ENCODE data around the gene ST14. TPM values are rescaled to one million over a fixed set of nuclear protein-coding genes. Genes with fewer than 3 reads are reported as not detected.

Gene ST14
- total RNA-seq, 1 experiment from 2014 or later = 1.8 TPM

GRCh38 chr11:130198292-130198691 lies 38.7 kb downstream of the ST14 start:
- in situ Hi-C loops (cut with HindIII; ENCODE audit: low pct_unique_long_range_greater_than_20kb, low sequenced_read_pairs) (no loop called here), intact Hi-C loops (cut with micrococcal nuclease; ENCODE audit: unreplicated experiment) (no loop called here)
- no peaks in the 10 kb centered on the region for H3K27me3 ChIP-seq (ENCODE audit: control insufficient read depth, insufficient read depth, low read length)
- no peaks in the 10 kb centered on the region for H3K9me3 ChIP-seq (ENCODE audit: control insufficient read depth, insufficient read depth, low read depth, low read length)
- BruUV-seq (replicated peaks) = no TSS peak
- DNase-seq (ENCODE audit: low read depth, low spot score) = no peak
- CTCF ChIA-PET = no interaction called here
- POLR2A ChIA-PET = no interaction called here
- H3K4me3 ChIP-seq (ENCODE audit: low read depth in 2 of 2, low read length in 2 of 2) = no peak overlapping the region
- no peak overlapping the region for H3K27ac ChIP-seq (ENCODE audit: low read length)
- H3K4me1 ChIP-seq (ENCODE audit: control insufficient read depth, insufficient read depth, low read length) = no peaks in the 10 kb centered on the region
- TF ChIP-seq POLR2AphosphoS5 (IDR thresholded peaks at IDR 0.05; ENCODE audit: low read depth, low read length) (no peak), TCF7L2 (IDR thresholded peaks at IDR 0.05; ENCODE audit: low read depth, low read length) (no peak), SIN3A (IDR thresholded peaks at IDR 0.05; ENCODE audit: borderline replicate concordance, insufficient read depth, low read depth, low read length) (no peak), REST (IDR thresholded peaks at IDR 0.05; ENCODE audit: insufficient read depth in 1 of 2, low read depth in 2 of 2, low read length in 1 of 2) (no peak)
- TF ChIP-seq, protein P1, sequence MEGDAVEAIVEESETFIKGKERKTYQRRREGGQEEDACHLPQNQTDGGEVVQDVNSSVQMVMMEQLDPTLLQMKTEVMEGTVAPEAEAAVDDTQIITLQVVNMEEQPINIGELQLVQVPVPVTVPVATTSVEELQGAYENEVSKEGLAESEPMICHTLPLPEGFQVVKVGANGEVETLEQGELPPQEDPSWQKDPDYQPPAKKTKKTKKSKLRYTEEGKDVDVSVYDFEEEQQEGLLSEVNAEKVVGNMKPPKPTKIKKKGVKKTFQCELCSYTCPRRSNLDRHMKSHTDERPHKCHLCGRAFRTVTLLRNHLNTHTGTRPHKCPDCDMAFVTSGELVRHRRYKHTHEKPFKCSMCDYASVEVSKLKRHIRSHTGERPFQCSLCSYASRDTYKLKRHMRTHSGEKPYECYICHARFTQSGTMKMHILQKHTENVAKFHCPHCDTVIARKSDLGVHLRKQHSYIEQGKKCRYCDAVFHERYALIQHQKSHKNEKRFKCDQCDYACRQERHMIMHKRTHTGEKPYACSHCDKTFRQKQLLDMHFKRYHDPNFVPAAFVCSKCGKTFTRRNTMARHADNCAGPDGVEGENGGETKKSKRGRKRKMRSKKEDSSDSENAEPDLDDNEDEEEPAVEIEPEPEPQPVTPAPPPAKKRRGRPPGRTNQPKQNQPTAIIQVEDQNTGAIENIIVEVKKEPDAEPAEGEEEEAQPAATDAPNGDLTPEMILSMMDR (IDR thresholded peaks at IDR 0.05) = no peak
- ATAC-seq = no peak
- H3K36me3 ChIP-seq (ENCODE audit: control insufficient read depth, insufficient read depth, low read length) = no peaks in the 10 kb centered on the region

DNA sequence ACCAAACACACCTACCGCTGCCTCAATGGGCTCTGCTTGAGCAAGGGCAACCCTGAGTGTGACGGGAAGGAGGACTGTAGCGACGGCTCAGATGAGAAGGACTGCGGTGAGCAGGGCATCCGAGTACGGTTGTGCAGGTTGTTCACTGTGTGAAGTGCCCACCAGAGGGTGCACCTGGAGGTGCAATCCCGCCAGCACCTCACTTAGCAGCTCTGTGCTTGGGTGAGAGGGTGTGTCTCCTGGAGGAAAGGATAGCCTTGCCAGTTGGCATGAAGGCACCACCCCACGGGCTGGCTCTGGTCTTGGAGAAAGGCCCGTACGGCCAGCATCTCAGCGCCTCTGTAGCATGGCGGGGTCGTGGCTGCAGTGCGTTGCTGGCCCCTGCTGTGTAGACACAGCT lies 39.4 kb downstream of the ST14 start:
- ATAC-seq = peak; percentile 47
- no peak for TF ChIP-seq SIN3A (IDR thresholded peaks at IDR 0.05; ENCODE audit: borderline replicate concordance, insufficient read depth, low read depth, low read length)
- no peak for TF ChIP-seq REST (IDR thresholded peaks at IDR 0.05; ENCODE audit: insufficient read depth in 1 of 2, low read depth in 2 of 2, low read length in 1 of 2)
- TF ChIP-seq POLR2AphosphoS5 (IDR thresholded peaks at IDR 0.05; ENCODE audit: low read depth, low read length) = no peak
- TF ChIP-seq, protein P1 (IDR thresholded peaks at IDR 0.05) = no peak
- no peak for TF ChIP-seq TCF7L2 (IDR thresholded peaks at IDR 0.05; ENCODE audit: low read depth, low read length)
- no TSS peak for BruUV-seq (replicated peaks)
- H3K4me1 ChIP-seq (ENCODE audit: control insufficient read depth, insufficient read depth, low read length) = no peaks in the 10 kb centered on the region
- in situ Hi-C loops (cut with HindIII; ENCODE audit: low pct_unique_long_range_greater_than_20kb, low sequenced_read_pairs) (no loop called here), intact Hi-C loops (cut with micrococcal nuclease; ENCODE audit: unreplicated experiment) (no loop called here)
- POLR2A ChIA-PET = no interaction called here
- no peak overlapping the region for H3K27ac ChIP-seq (ENCODE audit: low read length)
- H3K4me3 ChIP-seq (ENCODE audit: low read depth in 2 of 2, low read length in 2 of 2) = no peak overlapping the region
- CTCF ChIA-PET = no interaction called here
- no peak for DNase-seq (ENCODE audit: low read depth, low spot score)
- H3K36me3 ChIP-seq (ENCODE audit: control insufficient read depth, insufficient read depth, low read length) = no peaks in the 10 kb centered on the region
- no peaks in the 10 kb centered on the region for H3K27me3 ChIP-seq (ENCODE audit: control insufficient read depth, insufficient read depth, low read length)
- no peaks in the 10 kb centered on the region for H3K9me3 ChIP-seq (ENCODE audit: control insufficient read depth, insufficient read depth, low read depth, low read length)
